GM18511 (cell line): ENCODE measurements around the gene SERPINB1.
"Not testable (repeated sequence)": the region's sequence is repeated elsewhere in the genome, so short reads cannot be mapped to it uniquely, and the experiment has no call there.

Experiments used
- ATAC-seq: cut with Tn5 transposase; IDR thresholded peaks from one replicate; pipeline ENCODE4 v1.9.1; 2021; ENCODE audit warnings: mild to moderate bottlenecking, moderate library complexity; ENCODE audit not compliant: unreplicated experiment

Gene SERPINB1

DNA sequence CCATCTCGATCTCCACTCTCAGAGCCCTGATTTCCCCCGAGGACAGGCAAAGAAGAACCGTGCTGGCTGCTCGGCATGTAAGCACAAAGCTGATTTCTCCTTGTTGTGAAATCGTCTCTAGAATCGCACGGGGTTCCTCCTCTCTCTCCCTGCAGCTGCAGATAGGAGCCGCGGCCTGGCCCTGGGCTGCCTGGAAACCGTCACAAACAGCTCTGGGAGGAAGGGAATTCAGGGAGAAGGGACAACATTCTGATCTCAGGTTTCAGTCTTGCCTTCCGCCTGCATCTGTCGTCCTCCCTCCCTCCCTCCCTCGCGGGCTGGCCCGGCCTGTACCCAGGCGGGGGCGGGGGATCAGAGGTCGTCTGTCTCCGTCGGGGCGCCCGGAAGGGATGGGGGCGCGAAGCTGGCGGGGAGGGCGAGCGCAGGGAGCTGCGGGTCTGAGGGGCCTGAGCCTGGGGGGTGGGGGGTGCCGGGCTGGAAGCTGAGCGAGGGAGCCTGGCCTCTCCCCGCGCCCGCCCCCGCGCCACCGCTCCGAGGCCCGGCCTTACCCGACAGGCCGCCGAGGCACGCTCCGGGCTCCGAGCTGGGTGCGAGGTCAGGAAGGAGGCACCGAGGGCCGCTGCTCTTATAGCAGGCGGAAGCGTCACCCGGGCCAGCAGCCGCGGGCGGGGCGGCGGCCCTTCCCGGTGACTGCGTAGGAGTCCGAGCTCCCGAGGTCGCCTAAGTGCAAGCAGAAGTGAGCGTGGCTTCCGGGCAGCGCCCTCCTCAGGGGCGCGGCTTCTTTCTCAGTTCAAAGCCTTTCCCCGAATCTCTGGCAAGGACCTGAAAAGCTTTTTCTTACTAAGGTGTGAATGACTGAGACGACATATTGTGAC lies at the start of gene SERPINB1:
Gene SERPINB1 (minus strand): TSS at position 600 of the 875 bp plus-strand sequence. CDS start 1,277 bp downstream, outside the sequence.
- ATAC-seq, result peak; percentile 87

DNA sequence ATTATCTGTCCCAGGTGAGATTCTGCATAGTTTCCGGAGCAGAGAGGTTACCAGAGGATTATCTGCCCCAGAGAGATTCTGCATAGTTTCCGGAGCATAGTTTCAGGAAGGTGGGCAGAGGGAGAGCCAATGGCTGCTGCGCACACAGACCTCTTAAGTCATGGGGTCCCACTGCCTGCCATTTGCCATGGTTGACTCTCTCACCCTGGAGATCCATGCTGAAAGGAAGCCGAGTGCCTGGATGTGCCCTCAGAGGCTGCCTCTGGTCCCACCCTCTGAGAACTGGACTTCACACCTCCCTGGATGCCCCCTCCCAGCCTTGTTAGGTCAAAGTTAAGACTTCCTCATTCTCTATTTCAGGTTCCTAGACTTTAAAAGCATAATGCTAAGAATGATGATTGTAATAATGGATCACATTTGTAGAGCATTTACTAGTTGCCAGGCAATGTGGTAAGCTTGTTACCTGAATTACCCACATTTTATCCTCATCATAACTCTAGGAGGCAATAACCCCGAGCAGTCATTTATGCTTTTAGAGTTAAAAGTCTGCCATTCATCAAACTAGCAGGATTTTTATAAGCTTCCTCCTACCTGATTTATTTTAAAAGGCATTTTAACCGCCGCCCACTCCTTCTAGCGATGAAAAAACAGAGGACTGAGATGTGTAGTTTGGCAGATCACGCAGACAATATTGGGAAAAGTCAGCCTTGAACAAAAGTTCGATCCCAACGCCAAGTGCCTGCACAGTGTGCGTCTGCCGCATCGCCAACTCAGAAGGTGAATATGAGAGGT lies 49.5 kb upstream of the SERPINB1 start:
- no peak for ATAC-seq

DNA sequence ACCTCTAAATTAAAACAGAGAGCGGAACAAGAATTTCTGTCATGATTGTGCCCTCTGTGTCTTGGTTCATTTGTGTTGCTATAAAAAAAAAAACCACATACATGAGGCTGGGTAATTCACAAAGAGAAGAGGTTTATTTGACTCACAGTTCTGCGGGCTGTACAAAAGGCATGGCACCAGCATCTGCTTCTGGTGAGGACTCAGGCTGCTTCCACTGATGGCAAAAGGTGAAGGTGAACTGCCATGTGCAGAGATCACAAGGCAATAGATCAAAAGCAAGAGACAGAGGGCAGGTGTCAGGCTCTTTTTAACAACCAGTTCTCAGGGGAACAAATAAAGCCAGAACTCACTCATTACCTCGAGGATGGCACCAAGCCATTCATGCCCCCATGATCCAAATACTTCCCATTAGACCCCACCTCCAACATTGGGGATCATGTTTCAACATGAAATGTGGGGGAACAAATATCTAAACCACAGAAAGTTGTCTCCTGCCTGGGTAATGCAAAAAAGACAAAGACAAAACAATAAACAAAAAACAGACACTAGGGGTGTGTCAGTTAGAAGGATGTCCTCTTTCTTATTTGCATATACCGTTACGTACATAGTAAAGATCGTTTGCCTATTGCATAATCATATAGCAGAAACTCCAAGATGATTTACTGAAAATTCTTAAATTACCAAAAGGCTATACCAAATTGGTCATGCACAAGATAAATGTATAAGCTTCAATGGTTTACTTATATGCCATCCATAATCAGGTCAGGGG lies 44.5 kb upstream of the SERPINB1 start:
- ATAC-seq, result no peak

DNA sequence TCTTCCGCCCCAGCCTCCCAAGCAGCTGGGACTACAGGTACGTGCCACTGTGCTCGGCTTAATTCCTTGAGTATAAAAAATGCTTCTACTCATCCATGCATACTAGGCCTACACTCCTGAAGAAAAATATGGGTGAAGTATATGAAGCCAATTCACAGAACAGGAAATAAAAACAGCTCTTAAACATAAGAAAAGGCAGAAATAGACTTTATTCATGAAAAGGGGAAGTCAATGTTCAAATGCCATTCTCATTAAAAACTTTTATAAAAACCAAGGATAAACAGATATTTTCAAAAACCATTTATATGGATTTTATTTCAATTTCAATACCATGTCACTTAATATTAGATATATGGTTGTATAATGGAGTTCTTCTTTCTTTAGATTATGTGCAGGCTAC lies 43.1 kb upstream of the SERPINB1 start:
- no peak for ATAC-seq

DNA sequence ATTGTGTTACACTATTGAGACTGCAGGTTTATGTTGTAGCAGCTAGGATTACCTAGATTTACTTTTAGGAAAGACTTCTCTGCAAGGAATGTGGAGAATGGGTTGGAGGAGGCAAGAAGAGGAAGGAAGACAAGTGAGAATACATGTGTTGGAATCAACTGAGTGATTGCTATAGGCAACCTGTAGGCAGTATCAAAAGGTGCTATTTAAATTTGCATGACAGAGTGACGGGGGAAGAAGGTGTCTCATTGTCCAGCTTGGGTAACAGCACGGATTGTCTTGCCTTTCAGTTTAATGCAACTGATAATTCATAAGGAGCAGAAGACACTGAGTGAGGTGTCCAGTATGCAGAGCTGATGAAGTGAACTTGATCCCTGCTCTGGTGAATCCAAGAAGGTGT lies 42.0 kb upstream of the SERPINB1 start:
- ATAC-seq, result no peak

DNA sequence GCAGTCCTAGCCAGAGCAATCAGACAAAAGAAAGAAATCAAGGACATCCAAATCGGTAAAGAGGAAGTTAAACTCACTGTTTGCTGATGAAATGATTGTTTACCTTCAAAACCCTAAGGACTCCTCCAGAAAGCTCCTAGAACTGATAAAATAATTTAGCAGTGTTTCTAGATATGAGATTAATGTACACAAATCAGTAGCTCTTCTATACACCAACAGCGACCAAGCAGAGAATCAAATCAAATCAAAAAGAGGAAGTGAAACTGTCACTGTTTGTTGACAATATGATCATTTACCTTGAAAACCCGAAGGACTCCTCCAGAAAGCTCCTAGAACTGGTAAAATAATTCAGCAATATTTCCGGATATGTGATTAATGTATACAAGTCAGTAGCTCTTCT lies 39.8 kb upstream of the SERPINB1 start:
- no peak for ATAC-seq

DNA sequence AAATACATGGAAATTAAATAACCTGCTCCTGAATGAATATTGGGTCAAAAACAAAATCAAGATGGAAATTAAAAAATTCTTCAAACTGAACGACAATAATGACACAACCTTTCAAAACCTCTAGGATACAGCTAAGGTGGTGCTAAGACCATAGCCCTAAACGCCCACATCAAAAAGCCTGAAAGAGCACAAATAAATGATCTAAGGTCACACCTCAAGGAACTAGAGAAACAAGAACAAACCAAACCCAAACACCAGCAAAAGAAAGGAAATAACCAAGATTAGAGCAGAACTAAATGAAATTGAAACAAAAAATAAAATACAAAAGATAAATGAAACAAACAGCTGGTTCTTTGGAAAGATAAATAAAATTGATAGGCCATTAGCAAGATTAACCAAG lies 38.5 kb upstream of the SERPINB1 start:
- ATAC-seq, result not testable (repeated sequence)

DNA sequence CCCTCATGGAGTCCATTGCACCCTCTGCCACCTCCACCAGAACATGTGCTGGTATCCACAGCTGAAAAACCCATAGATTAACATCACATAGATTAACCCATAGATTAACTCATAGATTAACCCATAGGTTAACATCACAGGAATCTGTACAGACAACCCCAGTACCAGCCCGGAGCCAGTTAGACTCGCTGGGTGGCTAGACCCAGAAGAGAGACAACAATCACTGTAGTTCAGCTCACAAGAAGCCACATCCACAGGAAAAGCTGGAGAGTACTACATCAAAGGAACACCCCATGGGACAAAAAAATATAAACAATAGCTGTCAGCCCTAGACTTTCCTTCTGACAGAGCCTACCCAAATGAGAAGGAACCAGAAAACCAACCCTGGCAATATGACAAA lies 36.3 kb upstream of the SERPINB1 start:
- no peak for ATAC-seq

DNA sequence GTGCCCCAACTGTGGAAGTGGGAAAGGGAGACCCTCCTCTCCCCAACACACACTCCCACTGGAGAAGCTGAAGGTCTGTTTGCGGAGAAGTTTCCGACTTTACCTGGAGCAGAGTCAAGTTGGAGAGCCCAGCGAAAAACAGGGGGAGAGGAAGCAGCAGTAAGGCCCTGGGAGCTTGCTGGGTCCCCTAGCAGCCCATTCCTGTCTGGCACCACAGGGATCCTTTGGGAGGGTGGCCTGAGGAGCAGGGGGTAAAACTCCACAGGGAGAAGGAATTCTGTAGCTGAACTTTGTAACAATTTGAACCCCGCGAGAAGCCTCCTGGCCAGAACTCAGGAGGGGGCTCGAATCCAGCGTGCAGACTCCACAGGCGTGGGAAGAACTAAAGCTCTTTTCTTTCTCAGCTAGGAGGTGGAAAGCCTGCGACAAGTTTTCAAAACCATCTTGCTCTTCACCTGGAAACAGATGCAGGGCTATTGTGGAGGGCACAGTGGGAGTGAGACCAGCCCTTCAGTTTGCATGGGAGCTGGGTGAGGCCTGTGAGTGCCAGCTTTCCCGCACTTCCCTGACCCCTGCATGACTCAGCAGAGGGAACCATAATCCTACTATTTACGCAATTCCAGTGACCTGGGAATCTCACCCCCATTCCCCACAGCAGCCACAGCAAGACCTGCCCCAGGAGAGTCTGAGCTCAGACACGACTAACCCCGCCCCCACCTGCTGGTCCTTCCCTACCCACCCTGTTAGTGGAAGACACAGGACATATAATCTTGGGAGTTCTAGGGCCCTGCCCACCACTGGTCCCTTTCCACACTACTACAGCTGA lies 35.6 kb upstream of the SERPINB1 start:
- no peak for ATAC-seq

DNA sequence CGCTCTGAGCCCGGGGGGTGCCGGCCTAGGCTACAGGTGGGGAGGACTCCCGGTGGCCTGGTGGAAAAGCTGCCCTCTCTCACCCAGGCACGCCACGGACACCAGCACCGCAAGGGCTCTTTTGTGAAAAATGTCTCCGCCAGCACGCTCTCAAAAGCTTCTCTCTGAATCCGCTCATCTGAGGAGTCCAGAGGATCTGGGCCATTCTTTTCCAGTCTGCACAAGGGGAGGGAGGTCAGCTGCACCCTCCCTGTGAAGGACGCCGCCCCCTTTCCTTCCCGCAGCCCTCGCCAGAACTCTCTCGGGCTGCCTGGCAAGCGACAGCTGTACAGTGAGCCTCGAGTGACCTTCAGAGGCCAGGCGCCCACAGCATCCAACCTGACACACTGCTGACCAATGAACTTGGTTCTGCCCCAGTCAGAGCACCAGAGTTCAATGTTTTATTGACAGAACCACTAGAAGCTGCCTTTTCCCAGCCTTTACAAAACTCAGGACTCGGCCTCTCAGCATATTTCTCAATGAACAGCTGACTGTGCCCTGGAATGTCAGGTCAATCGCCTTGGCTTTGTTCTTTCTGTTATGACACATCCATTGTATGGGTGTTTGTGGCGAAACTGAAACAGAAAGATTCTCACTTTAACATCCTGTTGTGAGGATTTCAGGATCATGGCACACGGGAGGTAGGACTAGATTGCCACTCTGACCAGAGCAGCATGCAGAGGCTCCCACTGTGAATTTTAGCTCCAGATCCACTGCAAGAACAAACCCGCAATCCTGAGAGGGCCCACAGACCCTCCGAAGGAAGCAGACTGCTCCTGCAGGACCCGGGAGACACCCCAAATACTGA lies 34.8 kb upstream of the SERPINB1 start:
- ATAC-seq, result peak; percentile 49

DNA sequence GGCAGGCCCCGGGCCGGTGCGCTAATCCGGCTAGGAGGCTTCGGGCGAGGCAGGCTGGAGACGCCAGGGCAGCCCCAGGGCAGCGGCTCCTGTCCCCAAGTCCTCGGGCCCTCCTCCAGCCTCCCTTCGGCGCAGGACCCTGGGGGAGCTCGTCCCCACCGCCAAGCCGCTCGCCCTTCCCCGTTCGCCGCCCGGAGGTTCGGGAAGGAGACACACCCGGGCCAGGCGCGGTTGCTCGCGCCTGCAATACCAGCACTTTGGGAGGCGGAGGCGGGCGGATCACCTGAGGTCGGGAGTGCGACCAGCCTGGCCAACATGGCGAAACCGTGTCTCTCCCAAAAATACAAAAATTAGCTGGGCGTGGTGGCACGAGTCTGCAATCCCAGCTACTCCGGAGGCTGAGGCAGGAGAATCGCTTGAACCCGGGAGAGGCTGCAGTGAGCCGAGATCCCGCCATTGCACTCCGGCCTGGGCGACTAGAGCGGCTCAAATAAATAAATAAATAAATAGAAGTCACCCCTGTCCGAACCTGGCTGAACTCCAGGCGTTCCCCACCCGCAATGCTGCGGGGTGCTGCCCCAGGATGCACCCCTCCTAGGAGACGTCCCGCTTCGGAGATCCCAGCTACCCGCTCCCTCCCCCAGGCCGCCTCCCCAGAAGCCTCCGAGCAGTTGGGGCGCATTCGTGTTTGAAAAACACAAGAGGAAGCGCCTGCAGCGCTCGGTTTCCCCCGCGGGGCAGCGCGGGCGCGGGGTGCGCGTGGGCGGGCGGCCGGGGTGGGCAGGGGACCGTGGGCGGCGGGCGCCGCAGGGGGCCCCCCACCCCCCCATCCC lies 33.9 kb upstream of the SERPINB1 start:
- peak; percentile 38 for ATAC-seq

DNA sequence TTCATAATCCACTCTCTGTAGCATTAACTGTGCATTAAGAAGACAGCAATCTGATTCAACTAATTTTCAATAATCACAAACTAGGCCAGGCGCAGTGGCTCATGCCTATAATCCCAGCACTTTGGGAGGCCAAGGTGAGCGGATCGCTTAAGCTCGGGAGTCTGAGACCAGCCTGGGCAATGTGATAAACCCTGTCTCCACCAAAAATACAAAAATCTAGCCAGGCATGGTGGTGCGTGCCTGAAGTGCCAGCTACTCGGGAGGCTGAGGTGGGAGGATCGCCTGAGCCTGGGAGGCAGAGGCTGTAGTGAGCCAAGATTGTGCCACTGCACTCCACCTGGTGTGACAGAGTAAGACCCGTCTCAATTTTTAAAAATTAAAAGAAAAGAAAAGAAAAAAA lies 32.0 kb upstream of the SERPINB1 start:
- no peak for ATAC-seq

DNA sequence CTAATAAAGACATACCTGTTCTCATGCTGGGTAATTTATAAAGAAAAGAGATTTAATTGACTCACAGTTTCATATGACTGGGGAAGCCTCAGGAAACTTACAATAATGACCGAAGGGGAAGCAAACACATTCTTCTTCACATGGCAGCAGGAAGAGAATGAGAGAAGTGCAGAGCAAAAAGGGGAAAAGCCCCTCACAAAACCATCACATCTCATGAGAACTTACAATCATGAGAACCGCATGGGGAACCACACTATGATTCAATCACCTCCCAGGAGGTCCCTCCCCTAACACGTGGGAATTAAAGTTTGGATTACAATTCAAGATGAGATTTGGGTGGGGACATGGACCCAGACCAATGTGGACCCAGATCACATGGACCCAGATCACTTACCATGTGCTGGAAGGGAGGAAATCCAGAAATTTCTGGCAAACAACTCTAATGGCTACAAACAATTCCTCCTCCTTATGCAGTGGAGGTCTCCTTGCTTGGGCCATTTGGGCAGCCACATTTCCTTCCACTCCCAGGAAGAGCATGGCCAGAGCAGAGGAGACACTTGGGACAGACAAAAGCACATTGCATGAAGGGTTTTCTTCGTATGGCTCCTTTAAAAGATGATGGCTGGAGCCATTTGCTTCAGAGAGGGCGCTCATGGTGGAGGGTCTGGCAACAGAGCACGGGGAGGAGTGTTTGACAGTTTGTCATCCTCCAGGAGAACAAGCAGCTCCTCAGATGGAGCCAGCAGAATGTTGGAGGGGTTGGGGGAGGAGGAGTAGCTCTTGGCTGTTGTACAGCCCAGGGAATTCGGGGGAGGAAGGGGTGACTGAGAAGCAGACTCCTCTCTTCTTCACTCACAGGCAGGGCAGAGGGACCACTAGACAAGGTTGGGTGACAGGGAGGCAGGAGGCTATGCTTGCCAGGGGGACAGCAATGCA lies 31.0 kb upstream of the SERPINB1 start:
- no peak for ATAC-seq

DNA sequence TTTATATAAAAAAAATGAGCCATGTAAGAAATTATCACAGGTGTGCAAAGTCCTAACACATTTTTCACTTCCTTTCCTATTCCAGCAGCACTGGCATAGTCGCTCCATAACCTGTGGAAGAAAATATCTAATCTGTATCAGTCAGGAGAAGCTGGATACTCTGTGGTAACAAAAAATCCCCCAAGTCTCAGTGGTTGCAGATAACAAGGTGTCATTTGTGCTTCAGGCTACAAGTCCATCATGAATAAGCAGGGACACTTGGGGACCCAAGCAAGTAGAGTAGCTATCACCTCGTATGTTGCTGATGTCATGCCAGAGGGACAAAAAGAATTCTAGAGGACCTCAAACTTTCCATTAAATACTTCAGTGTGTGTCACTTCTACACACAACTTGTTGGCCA lies 30.3 kb upstream of the SERPINB1 start:
- ATAC-seq, result no peak

DNA sequence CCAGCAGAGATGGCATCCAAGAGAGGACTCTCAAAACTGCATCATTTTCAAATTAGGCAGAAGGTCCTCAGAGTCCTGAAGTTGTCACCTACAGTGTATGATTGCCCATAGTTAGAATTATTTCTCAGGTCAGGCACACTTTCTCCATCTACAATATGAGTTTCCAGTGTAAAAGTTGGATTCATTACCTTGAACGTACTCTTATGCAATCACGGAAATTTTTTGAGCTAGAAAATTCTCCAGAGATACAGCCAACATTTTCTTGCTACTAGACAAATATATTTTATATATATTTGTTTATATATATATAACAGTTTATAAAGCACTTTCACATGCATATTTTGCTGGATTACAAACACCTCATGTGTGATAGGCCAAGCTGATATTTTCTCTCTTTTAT lies 29.4 kb upstream of the SERPINB1 start:
- no peak for ATAC-seq

DNA sequence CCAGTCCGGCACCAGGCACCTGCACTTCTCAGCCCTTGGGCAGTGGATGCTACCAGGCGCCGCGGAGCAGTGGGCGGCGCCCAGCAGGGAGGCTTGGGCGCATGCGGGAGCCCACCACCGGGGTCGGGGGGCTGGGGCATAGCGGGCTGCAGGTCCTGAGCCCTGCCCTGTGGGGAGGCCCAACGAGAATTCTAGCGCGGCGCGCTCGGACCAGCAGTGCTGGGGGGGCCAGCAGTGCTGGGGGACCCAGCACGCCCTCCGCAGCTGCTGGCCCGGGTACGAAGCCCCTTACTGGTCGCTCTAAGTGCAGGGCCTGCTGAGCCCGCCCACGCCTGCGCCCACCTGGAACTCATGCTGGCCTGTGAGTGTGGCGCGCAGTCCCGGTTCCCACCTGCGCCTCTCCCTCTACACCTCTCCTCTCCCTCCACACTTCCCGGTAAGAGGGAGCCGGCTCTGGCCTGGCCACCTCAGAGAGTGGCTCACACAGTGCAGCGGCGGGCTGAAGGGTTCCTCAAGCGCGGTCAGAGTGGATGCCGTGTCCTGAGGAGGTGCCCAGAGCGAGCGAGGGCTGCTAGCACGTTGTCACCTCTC lies 28.5 kb upstream of the SERPINB1 start:
- ATAC-seq, result no peak

DNA sequence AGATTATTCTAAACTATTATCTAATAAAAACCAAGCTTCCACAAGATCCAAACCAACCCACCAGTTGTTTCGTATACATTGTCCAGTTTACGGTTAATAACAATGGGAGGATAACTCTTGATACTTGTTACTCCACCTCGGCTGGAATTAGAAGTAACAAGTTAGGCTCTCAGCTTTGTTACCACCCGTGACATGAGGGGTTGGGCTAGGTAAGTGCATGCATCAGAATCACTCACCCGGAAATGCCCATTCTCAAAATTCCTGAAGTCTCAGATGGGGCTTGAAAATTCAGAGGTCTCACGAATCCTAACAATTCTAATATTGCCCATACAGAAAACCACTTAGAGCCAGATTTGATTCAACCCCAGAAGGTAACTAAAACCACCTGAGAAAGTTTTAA lies 27.0 kb upstream of the SERPINB1 start:
- ATAC-seq, result no peak
